ENCODE measurements around the gene WNT7B.

The WNT7B gene

GRCh38 chr22:45889539-45890350 is 87.2 kb downstream of the WNT7B start:
- Histone ChIP-seq H4K20me1 (ENCODE audit: insufficient read depth) (no peaks in the 10 kb centered on the region), H2AFZ (ENCODE audit: low read depth) (no peak overlapping the region), H3K36me3 (ENCODE audit: insufficient read depth) (no peaks in the 10 kb centered on the region), H3K79me2 (ENCODE audit: insufficient read depth, low read depth) (no peaks in the 10 kb centered on the region), H3K4me2 (no peak overlapping the region), H3K27ac (no peak overlapping the region), H3K27me3 (ENCODE audit: insufficient read depth, low read depth) (peaks cover 26% of the 10 kb centered on the region; the same call in 1 of the 2 replicates), H3K9ac (no peak overlapping the region), H3K4me1 (ENCODE audit: low read depth, poor library complexity, severe bottlenecking) (no peaks in the 10 kb centered on the region), H3K4me3 (IDR thresholded peaks at IDR 0.05; ENCODE audit: insufficient read depth, low read depth, low read length) (no peak overlapping the region)
- no peak for TF ChIP-seq CTCF (conservative IDR thresholded peaks at IDR 0.05; ENCODE audit: low read depth, low read length)

GRCh38 chr22:45889093-45889538 is 87.8 kb downstream of the WNT7B start:
- no peaks in the 10 kb centered on the region for H3K4me1 ChIP-seq (ENCODE audit: low read depth, poor library complexity, severe bottlenecking)
- no peak overlapping the region for H2AFZ ChIP-seq (ENCODE audit: low read depth)
- H3K36me3 ChIP-seq (ENCODE audit: insufficient read depth): no peaks in the 10 kb centered on the region
- H4K20me1 ChIP-seq (ENCODE audit: insufficient read depth): no peaks in the 10 kb centered on the region
- no peak overlapping the region for H3K4me3 ChIP-seq (IDR thresholded peaks at IDR 0.05; ENCODE audit: insufficient read depth, low read depth, low read length)
- no peak for TF ChIP-seq CTCF (conservative IDR thresholded peaks at IDR 0.05; ENCODE audit: low read depth, low read length)
- peaks cover 26% of the 10 kb centered on the region; the same call in 1 of the 2 replicates for H3K27me3 ChIP-seq (ENCODE audit: insufficient read depth, low read depth)
- no peak overlapping the region for H3K9ac ChIP-seq
- no peaks in the 10 kb centered on the region for H3K79me2 ChIP-seq (ENCODE audit: insufficient read depth, low read depth)
- H3K4me2 ChIP-seq: no peak overlapping the region
- no peak overlapping the region for H3K27ac ChIP-seq

GRCh38 chr22:45888221-45889092 is 88.5 kb downstream of the WNT7B start:
- Histone ChIP-seq H3K79me2 (ENCODE audit: insufficient read depth, low read depth) (no peaks in the 10 kb centered on the region), H3K4me2 (no peak overlapping the region), H3K9ac (no peak overlapping the region), H2AFZ (ENCODE audit: low read depth) (no peak overlapping the region), H4K20me1 (ENCODE audit: insufficient read depth) (no peaks in the 10 kb centered on the region), H3K4me3 (IDR thresholded peaks at IDR 0.05; ENCODE audit: insufficient read depth, low read depth, low read length) (no peak overlapping the region), H3K4me1 (ENCODE audit: low read depth, poor library complexity, severe bottlenecking) (no peaks in the 10 kb centered on the region), H3K36me3 (ENCODE audit: insufficient read depth) (no peaks in the 10 kb centered on the region), H3K27ac (no peak overlapping the region), H3K27me3 (ENCODE audit: insufficient read depth, low read depth) (peaks cover 26% of the 10 kb centered on the region)
- no peak for TF ChIP-seq CTCF (conservative IDR thresholded peaks at IDR 0.05; ENCODE audit: low read depth, low read length)

- Histone ChIP-seq H3K27me3 (ENCODE audit: insufficient read depth, low read depth) (peaks cover 28% of the 10 kb centered on the region), H3K36me3 (ENCODE audit: insufficient read depth) (no peaks in the 10 kb centered on the region), H3K79me2 (ENCODE audit: insufficient read depth, low read depth) (no peaks in the 10 kb centered on the region), H3K27ac (no peak overlapping the region), H3K4me3 (IDR thresholded peaks at IDR 0.05; ENCODE audit: insufficient read depth, low read depth, low read length) (no peak overlapping the region), H3K4me2 (no peak overlapping the region), H3K9ac (no peak overlapping the region), H3K4me1 (ENCODE audit: low read depth, poor library complexity, severe bottlenecking) (no peaks in the 10 kb centered on the region), H2AFZ (ENCODE audit: low read depth) (no peak overlapping the region), H4K20me1 (ENCODE audit: insufficient read depth) (no peaks in the 10 kb centered on the region)
- no peak for TF ChIP-seq CTCF (conservative IDR thresholded peaks at IDR 0.05; ENCODE audit: low read depth, low read length)
These were observed 89.5 kb downstream of the WNT7B start for GRCh38 chr22:45887202-45888131.
